Stimulated activated CD4-positive, alpha-beta T cell treated with anti-CD3 and anti-CD28 coated beads, Interleukin-4, amount 100 ng/mL, for 4 hours (primary cell): Measurements from ENCODE around the gene SLC30A2.

Experiments
- DNase-seq, 2 experiments: peaks; one replicate each; pipeline ENCODE4 v3.0.0-alpha.2; 2020

Gene SLC30A2

GRCh38 chr1:26020941-26021646 is 24.8 kb downstream of the SLC30A2 start:
- no peak for DNase-seq

GRCh38 chr1:26020330-26020768 is 25.6 kb downstream of the SLC30A2 start:
- no peak for DNase-seq

DNA sequence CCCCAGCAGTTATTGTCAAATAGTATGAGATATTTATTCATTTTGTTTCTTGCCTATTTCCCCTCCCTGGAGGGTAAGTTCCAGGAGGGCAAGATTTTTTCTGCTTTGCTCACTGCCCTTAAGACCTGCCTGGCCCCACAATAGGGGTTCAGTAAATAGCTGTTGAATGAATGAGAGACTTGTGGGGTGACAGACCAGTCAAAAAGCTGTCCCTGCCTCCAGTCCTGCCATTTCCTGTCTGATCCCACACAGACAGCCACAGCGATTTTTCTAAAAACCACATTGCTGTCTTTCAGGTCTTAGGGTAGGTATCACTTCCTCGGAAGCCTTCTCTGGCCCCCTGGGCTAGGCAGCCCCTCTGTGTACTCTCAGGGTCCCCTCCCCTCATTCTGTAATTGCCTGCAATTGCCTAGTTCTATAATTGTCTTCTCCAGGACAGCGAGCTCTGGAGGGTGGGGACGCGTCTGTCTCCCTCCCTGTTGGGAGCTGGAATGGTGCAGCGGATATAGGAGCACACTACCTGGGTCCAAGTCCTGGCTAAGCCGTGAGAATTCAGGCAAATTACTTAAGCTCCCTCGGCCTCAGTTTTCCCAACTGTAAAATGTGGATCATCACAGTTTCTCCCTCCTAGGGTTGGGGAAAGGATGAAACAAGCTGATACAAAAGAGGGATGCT is 26.1 kb downstream of the SLC30A2 start:
- DNase-seq: no peak

DNA sequence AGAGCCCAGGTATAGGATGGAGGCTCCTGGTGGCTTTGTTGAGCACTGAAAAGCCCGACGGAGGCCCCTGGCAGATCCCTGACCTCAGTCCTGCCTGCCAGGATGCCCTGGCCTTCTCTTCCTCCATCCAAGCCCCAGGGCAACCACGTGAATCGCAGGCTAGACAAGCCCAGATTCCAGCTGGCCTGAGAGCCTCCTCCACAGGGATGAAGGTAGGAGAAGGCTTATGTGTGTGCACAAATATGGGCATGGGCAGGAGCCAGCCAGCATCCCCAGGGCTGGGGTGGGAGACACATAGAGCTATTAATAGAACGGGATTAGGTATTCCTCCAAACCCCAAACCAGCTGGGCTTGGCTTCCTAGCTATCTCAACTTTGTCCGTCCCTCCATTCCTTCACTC is 28.3 kb downstream of the SLC30A2 start:
- no peak for DNase-seq

DNA sequence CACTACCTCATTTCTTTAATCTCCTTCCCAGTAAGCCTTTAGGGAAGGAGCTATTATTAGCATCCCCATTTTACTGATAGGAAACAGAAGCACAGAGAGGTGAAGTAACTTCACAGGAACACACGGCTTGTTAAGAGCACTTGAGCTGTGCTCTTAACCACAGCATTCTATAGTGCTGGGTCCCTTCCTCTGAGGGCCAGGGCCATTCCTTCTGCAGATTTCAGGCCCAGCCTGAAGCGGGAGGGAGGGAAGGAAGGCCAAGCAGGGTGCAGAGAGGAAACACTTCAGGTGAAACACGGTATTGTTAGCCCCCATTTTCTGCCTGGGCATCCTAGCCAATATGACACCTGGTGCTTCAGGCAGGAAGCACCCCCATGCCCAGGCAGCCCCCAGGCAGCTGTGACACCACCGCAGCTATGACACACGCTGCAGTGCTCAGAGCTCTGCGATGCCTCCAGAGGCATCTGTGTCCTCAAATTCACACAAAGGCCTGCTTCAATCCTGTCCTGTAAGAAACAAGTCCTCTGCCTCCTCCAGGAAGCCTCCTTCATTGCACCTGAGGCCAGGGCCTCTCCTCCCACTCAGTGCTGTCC is 28.9 kb downstream of the SLC30A2 start:
- no peak for DNase-seq

DNA sequence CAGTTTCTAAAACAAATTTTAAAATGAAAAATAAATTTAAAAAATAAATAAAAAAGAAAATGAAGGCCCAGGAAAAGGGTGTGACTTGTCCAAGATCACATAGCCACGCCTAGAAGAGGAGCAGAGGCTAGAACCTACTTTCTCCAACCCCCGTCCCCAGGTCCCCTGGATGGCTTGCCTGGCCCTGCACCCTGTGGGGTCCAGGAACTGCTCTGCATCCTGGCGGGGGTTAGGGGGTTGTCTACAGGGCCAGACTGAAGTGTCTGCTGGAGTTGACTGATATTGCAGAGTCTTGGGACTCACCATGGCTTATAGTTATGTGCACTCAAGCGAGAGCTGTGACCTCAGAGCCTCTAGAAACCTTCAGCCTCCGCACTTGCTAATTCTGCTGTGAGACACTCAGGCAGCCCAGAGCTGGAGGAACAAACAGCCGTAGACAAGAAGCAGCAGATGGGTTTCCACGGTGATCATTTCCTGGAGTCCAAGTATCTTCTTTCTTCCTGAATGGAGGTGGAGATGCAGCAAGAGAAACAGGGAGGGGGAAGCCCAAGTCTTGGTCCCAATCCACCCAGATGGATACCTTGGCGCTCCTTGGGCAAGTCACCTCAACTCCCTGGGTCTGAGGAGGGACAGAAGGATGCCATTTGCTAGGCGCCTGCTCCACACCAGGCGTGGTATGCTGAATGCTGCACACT is 29.5 kb downstream of the SLC30A2 start:
- DNase-seq: no peak

GRCh38 chr1:26015358-26015757 is 30.6 kb downstream of the SLC30A2 start:
- no peak for DNase-seq

- DNase-seq: no peak
Measured at GRCh38 chr1:26014179-26014578, 31.7 kb downstream of the SLC30A2 start.

DNA sequence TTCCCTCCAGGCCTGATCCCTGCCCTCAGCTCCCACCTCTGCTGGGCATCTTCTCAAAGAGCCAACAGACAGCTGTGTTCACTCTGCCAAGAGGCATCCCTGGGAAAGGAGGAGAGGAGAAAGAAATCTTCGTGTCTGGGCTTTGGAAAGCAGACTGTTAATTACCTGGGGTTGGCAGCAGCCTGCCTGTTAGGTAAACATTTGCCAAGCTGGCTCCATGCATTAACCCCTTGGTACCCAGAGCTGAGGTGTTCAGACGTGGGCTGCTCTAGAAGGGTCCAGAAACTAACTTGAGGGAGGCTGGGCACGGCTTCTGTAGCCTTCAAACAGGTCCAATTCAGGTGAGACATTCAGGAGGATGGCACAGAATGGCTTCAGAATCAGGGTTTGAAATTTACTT is 33.1 kb downstream of the SLC30A2 start:
- DNase-seq: no peak

- no peak for DNase-seq
Measured at GRCh38 chr1:26010825-26011224, 35.1 kb downstream of the SLC30A2 start.

- DNase-seq: no peak
Measured at GRCh38 chr1:26009796-26010447, 36.0 kb downstream of the SLC30A2 start.

- no peak for DNase-seq
Measured at GRCh38 chr1:26006710-26007109, 39.2 kb downstream of the SLC30A2 start.

GRCh38 chr1:26005434-26006105 is 40.3 kb downstream of the SLC30A2 start:
- no peak for DNase-seq

DNA sequence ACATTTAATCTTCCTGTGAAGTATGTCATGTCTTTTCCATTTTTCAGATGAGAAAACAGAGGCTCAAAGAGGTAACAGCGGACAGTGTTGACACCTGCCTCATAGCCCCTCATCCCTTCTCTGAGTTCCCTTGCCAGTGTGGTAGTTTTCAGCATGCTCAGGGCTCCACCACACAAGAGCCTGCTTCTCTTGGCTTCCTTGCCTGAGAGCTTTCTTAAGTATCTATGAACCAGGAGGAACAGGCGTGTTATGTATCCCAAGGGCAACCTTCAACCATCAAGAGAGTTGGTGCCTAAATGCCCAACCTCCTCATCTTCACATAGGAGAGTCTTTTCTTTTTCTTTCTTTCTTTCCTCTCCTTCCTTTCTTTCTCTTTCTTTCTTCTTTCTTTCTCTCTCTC is 42.2 kb downstream of the SLC30A2 start:
- DNase-seq: no peak

DNA sequence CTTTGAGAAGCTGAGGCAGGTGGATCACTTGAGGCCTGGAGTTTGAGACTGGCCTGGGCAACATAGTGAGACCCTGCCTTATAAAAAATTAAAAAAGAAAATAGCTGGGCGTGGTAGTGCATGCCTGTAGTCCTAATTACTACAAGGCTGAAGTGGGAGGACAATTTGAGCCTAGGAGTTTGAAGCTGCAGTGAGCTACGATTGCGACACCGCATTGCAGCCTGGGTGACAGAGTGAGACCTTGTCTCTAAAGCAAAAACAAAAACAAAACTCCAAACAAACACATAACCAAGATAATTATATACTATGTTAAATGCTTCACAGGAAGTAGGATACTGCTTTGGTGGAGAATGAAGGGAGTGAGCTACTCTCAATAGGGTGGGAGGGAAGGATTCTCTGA is 42.7 kb downstream of the SLC30A2 start:
- DNase-seq: no peak

DNA sequence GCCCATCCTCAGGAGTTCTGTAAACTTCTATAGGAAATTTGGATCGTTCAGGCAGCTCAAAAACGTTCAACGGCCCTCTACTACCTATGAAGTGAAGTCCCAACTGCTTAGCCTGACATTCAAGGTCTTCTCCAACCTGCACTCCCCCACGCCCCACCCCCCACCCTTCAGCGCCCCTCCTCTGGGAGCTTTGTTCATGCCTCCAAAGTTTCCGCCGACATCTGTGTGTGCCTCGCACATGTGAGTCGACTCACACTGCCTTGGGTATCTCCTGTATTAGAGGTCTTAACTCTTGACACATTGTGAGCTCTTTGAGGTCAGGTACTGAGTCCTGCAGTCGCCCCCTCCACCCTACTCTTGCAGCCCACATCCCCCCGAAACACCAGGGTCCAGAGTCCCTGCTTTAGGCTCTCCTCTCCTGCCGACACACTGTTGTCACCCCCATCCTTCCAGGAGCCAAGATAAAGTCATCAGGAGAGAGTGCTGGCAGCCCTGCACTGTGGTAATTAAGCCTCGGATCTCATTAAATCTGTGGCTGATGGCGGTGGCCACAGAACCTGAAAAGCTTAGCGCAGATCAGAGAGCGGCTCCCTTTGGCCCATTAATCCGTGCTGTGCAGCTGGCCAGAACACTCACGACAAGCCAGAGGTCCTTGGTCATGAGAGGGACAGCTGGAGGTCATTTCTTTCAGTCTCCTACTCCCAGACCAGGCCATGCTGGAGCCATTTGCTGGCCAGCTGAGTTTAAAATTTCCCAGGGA is 46.7 kb downstream of the SLC30A2 start:
- DNase-seq: no peak

DNA sequence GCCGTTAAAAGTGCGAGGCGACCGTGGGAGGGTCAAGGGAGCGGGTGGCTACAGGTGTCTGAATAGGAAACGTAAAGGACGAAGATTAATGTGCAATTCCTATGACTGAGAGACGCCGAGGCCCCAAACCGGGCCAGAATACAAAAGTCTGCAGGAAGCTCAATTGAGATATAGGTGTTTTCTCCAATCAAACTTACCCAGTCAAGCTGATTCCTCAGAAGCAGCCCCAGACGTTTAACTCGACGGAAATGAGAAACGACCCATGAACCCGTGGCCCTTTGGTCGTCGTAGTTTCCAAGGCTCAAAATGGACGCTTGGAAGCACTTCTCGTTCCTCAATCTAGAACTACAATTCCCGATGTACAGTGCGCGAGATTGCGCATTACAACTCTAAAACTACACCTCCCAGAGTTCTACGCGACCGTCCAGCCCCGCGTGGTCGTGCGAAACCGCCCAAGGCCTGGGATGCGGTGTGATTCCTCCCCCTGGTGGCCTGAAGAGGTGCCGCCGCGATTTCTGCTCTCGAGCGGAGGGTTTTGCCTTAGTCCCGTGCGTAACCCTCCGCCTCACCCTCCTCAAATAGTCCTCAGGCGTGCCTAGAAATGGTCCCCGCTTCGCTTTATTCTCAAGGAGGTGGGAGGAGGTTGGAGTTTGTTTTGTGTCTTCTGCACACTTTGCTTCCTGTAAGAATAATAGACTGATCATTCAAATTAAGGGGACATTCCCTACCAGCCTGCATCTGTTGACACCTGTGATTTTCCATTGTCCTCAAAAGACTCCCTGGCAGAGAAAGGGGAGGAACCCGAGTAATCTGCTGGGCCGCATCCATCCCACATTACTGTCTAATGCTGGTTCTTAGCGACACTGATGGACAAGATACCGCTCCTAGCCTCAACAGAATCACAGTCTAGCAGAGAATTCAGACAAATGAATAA is 47.8 kb downstream of the SLC30A2 start, which contains the start of gene PAFAH2:
PAFAH2 (minus strand) TSS at position 236 of the 934 bp plus-strand sequence. CDS start 7,247 bp downstream, outside the sequence.
- DNase-seq: peak; percentile 94 to 97

- no peak for DNase-seq
Measured at GRCh38 chr1:25996966-25997827, 48.7 kb downstream of the SLC30A2 start.

GRCh38 chr1:25994402-25995150 is 51.3 kb downstream of the SLC30A2 start:
- DNase-seq: no peak
